GM12875 (cell line): ENCODE measurements around the gene CCDC86.

Source experiments
- H3K4me3 ChIP-seq: one replicate; pipeline ENCODE4 v1.5.1; 2011; ENCODE audit warnings: low read depth, low read length, control low read depth
- CTCF ChIP-seq: IDR thresholded peaks from 2 replicates; pipeline ENCODE4 v1.5.1; 2011; ENCODE audit warnings: low read depth, mild to moderate bottlenecking, control low read depth, inconsistent platforms, low read length, moderate library complexity, borderline replicate concordance; ENCODE audit not compliant: insufficient read depth

Gene CCDC86, protein sequence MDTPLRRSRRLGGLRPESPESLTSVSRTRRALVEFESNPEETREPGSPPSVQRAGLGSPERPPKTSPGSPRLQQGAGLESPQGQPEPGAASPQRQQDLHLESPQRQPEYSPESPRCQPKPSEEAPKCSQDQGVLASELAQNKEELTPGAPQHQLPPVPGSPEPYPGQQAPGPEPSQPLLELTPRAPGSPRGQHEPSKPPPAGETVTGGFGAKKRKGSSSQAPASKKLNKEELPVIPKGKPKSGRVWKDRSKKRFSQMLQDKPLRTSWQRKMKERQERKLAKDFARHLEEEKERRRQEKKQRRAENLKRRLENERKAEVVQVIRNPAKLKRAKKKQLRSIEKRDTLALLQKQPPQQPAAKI

GRCh38 chr11:60841797-60842667 is at the start of gene CCDC86:
CCDC86 (plus strand) TSS chr11:60842113; CDS start chr11:60842125, 12 bp downstream.
- TF ChIP-seq CTCF = no peak
- peak within 1 kb of the TSS; percentile 96 for H3K4me3 ChIP-seq

GRCh38 chr11:60792521-60792920 is 49.4 kb upstream of the CCDC86 start:
- H3K4me3 ChIP-seq = no peak overlapping the region
- TF ChIP-seq CTCF = no peak

GRCh38 chr11:60795291-60795690 is 46.6 kb upstream of the CCDC86 start:
- H3K4me3 ChIP-seq = no peak overlapping the region
- TF ChIP-seq CTCF = no peak

DNA sequence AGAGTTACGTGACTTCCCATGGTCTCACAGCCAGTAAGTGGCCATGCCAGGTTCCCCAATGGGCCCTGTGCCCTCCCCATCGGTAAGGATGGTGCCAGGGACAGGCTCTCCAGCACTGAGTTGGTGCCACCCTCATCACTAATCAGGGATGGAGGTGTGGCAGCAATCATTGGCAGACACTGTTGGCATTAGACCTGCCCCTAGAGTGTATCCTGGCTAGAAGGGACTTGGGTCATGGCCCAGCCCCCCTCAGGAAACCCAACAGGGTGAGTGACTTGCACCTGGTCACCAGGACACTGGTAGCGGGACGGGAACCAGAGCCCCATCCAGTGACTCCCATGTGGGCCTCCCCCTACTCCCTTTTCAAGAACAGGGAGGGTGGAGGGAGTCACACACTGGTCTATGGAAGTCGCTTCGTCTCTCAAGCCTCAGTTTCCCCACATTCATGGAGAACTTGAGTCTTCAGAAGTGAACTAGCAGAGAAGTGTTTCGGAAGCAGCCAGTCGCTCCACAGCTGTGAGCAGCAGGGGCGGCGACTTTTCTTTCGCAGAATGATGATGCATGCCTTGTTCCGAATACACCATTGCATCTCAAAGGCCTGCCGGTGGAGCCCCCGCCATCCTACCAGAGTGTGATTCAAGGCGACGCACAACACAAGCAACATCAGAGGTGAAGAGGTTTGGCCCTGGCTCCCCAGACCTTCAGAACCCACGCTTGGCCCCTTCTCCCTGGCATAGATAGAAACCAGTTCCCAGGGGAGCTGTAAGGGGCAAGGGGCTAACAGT is 43.9 kb upstream of the CCDC86 start:
- TF ChIP-seq CTCF = no peak
- H3K4me3 ChIP-seq = no peak overlapping the region

DNA sequence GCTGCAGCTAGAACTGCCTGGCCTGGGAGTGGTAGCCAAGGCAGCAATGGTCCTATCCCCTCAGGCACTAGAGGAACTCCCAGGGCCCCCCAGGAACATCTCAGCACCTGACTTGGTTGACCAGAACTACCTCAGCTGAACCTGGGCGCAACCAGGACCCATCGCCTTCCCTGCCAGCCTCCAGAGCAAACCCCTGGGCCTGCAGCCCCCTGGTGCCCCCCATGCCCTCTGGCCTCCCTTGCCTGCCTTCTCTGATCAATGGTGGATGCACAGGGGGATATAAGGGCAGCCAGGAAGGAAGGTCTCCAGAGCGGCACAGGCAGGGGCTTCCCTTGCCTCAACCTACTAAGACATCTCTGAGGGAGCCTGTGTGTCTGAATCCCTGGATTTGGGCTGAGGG is 43.3 kb upstream of the CCDC86 start:
- TF ChIP-seq CTCF = no peak
- no peak overlapping the region for H3K4me3 ChIP-seq

DNA sequence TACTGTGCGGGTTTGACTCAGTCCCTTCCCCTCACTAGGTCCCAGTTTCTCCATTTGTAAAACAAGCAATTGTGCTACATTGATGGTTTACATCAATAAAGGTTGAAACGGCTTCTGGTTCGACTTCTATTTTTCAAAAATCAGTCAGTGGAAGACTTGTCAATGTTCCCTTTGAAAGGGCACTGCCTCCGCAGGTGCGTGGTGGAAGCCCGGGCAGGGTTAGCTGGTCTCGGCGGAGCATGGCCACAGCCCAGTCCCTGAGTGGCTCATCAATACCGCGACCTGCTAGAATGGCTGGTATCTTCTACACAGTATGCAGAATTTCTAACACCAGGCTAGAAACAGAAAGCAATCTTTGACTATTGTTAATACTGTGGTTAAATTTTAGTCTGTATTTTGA is 40.7 kb upstream of the CCDC86 start:
- TF ChIP-seq CTCF = no peak
- H3K4me3 ChIP-seq = no peak overlapping the region
